GM12878 (cell line): Measurements from ENCODE around the gene PHACTR3. TPM values are rescaled to one million over a fixed set of nuclear protein-coding genes. Genes with fewer than 3 reads are reported as not detected.

Experiments
- ATAC-seq: fragments of 200-7000 bp; cut with Tn5 transposase; 3 replicates; pipeline ENCODE4 v1.9.1; 2020; ENCODE audit warnings: mild to moderate bottlenecking, moderate library complexity
- BruUV-seq: library from RNA; stranded (reverse); fragments of 400-500 nt; replicated peaks from 2 replicates; lab custom pipeline; 2021; lab: Mats Ljungman, UMichigan
- CTCF ChIA-PET: fragments of 300-600 bp; sonication (Branson Sonifier 250); formaldehyde crosslinking; extraction: SDS; loops from one replicate; lab custom pipeline; 2021; ENCODE audit warnings: inconsistent platforms; lab: Yijun Ruan, JAX
- POLR2A ChIA-PET: fragments of 350-600 bp; formaldehyde crosslinking; extraction: SDS; loops from one replicate; lab custom pipeline; 2021; ENCODE audit warnings: inconsistent platforms; lab: Charles Lee
- RAD21 ChIA-PET: fragments of 300-600 bp; sonication (Branson Sonifier 250); formaldehyde crosslinking; loops from one replicate; lab custom pipeline; 2023; ENCODE audit warnings: antibody characterized with exemption; ENCODE audit not compliant: unreplicated experiment; lab: Charles Lee
- SMC1A ChIA-PET: fragments of 300-600 bp; sonication (Branson Sonifier 250); formaldehyde crosslinking; loops from one replicate; lab custom pipeline; 2023; ENCODE audit not compliant: unreplicated experiment, uncharacterized antibody; lab: Charles Lee
- DNase-seq: peaks from one replicate; pipeline ENCODE4 v3.0.0-alpha.2; 2011; ENCODE audit warnings: low read depth, low spot score
- FAIRE-seq: peaks from 3 replicates; lab custom pipeline; 2011; peaks lifted over from hg19 to GRCh38; lab: Jason Lieb, UNC
- H2AFZ ChIP-seq: 2 replicates; pipeline ENCODE4 v1.6.0; 2011; ENCODE audit warnings: low read depth, low read length, control low read depth; ENCODE audit not compliant: control insufficient read depth
- H3K27ac ChIP-seq: 2 replicates; pipeline ENCODE4 v1.5.1; 2011; ENCODE audit warnings: control low read depth; ENCODE audit not compliant: control insufficient read depth, insufficient read depth
- H3K27me3 ChIP-seq, 2 experiments: replicated peaks in 1 of 2; 2 replicates each; pipeline versions ENCODE4 v1.6.0 to v1.6.1; 2011; ENCODE audit warnings: low read length in 1 of 2; ENCODE audit not compliant: control insufficient read depth in 2 of 2, insufficient read depth in 2 of 2
- H3K36me3 ChIP-seq, 2 experiments: 2 replicates each; pipeline ENCODE4 v1.5.1; 2011; ENCODE audit warnings: low read length in 1 of 2; ENCODE audit not compliant: control insufficient read depth in 2 of 2, insufficient read depth in 2 of 2
- H3K4me1 ChIP-seq: 2 replicates; pipeline ENCODE4 v1.6.1; 2011; ENCODE audit warnings: mild to moderate bottlenecking, low read length, moderate library complexity, mixed read lengths; ENCODE audit not compliant: control insufficient read depth, insufficient read depth
- H3K4me2 ChIP-seq: 2 replicates; pipeline ENCODE4 v1.6.0; 2011; ENCODE audit warnings: control low read depth; ENCODE audit not compliant: control insufficient read depth, insufficient read depth
- H3K4me3 ChIP-seq: fragments of 200-600 bp; sonication (generic); 2 replicates; pipeline ENCODE4 v1.5.1; 2016
- H3K79me2 ChIP-seq: 2 replicates; pipeline ENCODE4 v1.6.0; 2011; ENCODE audit warnings: low read length; ENCODE audit not compliant: control insufficient read depth, insufficient read depth
- H3K9ac ChIP-seq: 2 replicates; pipeline ENCODE4 v1.8.0; 2011; ENCODE audit warnings: low read length, control low read depth, mixed read lengths; ENCODE audit not compliant: control insufficient read depth, insufficient read depth
- H3K9me3 ChIP-seq: replicated peaks from 3 replicates; pipeline ENCODE4 v1.5.1; 2011; ENCODE audit warnings: mild to moderate bottlenecking, low read length; ENCODE audit not compliant: control insufficient read depth, insufficient read depth
- H4K20me1 ChIP-seq: 2 replicates; pipeline ENCODE4 v1.6.0; 2011; ENCODE audit not compliant: control insufficient read depth, insufficient read depth
- CEBPB ChIP-seq, 2 experiments: fragments of 150-350 bp in 1 of 2; IDR thresholded peaks; 2 replicates each; pipeline ENCODE4 v1.6.1; 2012 to 2014; ENCODE audit warnings: low read depth in 2 of 2, low read length in 2 of 2, borderline replicate concordance in 1 of 2, inconsistent platforms in 1 of 2
- GABPA ChIP-seq: IDR thresholded peaks from 2 replicates; pipeline ENCODE4 v1.6.1; 2014; ENCODE audit warnings: antibody characterized with exemption, low read depth, mild to moderate bottlenecking, inconsistent platforms
- IKZF2 ChIP-seq, 2 experiments: fragments of 450-650 bp; IDR thresholded peaks; 2 replicates each; pipeline ENCODE4 v1.6.1; 2017; ENCODE audit warnings: mild to moderate bottlenecking in 2 of 2, moderate library complexity in 2 of 2
- IRF3 ChIP-seq: fragments of 450-650 bp; IDR thresholded peaks from 2 replicates; pipeline ENCODE4 v1.6.1; 2014; ENCODE audit warnings: mild to moderate bottlenecking
- KDM1A ChIP-seq: fragments of 200-600 bp; sonication (generic); IDR thresholded peaks from 2 replicates; pipeline ENCODE4 v1.6.1; 2016; ENCODE audit warnings: borderline replicate concordance
- SMAD5 ChIP-seq: IDR thresholded peaks from 2 replicates; pipeline ENCODE4 v1.6.1; 2016; ENCODE audit warnings: antibody characterized with exemption, low read depth
- ZZZ3 ChIP-seq: IDR thresholded peaks from 2 replicates; pipeline ENCODE4 v1.6.1; 2011; ENCODE audit warnings: low read depth; ENCODE audit not compliant: control insufficient read depth, insufficient read length
- WGBS: methylation state at CpG from one replicate; pipeline ENCODE4 v1.1.6; 2016; ENCODE audit warnings: low lambda C conversion rate; ENCODE audit not compliant: insufficient replicate concordance, insufficient coverage; ENCODE audit errors: missing lambda C conversion rate; 5-methylcytosine and 5-hydroxymethylcytosine counted together
- in situ Hi-C: fragments of 300-500 bp; cut with MboI; formaldehyde crosslinking; loops from 9 replicates; pipeline ENCODE4 v1.14.3; 2018; ENCODE audit warnings: mixed read lengths
- intact Hi-C: fragments of 100-400 bp; cut with micrococcal nuclease; formaldehyde crosslinking; loops from one replicate; pipeline ENCODE4 v1.14.2; 2022; ENCODE audit not compliant: unreplicated experiment
- polyA plus RNA-seq, 11 experiments: library from polyadenylated mRNA; depleted of rRNA in 4 of 11; unstranded in 6 of 11; stranded (reverse) in 5 of 11; fragments of >200 nt; fragmentation: Nextera tagmentation in 4 of 11; fragmentation: Illumina TruSeq in 1 of 11; extraction: Ambion mirVana in 4 of 11; extraction: Trizol in 1 of 11; gene quantifications; 1 replicate in 1 of 11; 2 replicates in 10 of 11; pipeline versions ENCODE4 v1.2.1 to v1.2.3, GENCODE V29; 2011 to 2016; ENCODE audit warnings: inconsistent platforms in 2 of 11, missing spikeins in 2 of 11, low read depth in 1 of 11
- total RNA-seq, 4 experiments: library from RNA; depleted of rRNA in 3 of 4; stranded (reverse); fragments of >200 nt in 3 of 4; fragmentation: Illumina TruSeq in 1 of 4; extraction: Trizol in 1 of 4; gene quantifications; 2 replicates each; pipeline versions ENCODE4 v1.2.1 to v1.2.3, GENCODE V29; 2013 to 2021
- TF ChIP-seq, protein P1 (sequence below): fragments of 450-650 bp; IDR thresholded peaks from 2 replicates; pipeline ENCODE4 v1.6.1; 2017; ENCODE audit warnings: antibody characterized with exemption, mild to moderate bottlenecking, moderate library complexity

Gene PHACTR3
- total and polyA plus RNA-seq, 10 of the 15 experiments (the other 5 are each of a cell fraction or from before 2014, with no cell fraction given), result 0.17 to 2.7 (median 0.27) TPM; not detected in 1

- in situ Hi-C loops (loop anchor here (5.0 kb wide), 2 partner anchors 157 to 182 kb away; no protein-coding TSS in a partner anchor), intact Hi-C loops (no loop called here)
- TF ChIP-seq IKZF2 (IDR thresholded peaks at IDR 0.05), result no peak
- TF ChIP-seq IRF3, result no peak
- no peak for TF ChIP-seq GABPA
- TF ChIP-seq, protein P1, sequence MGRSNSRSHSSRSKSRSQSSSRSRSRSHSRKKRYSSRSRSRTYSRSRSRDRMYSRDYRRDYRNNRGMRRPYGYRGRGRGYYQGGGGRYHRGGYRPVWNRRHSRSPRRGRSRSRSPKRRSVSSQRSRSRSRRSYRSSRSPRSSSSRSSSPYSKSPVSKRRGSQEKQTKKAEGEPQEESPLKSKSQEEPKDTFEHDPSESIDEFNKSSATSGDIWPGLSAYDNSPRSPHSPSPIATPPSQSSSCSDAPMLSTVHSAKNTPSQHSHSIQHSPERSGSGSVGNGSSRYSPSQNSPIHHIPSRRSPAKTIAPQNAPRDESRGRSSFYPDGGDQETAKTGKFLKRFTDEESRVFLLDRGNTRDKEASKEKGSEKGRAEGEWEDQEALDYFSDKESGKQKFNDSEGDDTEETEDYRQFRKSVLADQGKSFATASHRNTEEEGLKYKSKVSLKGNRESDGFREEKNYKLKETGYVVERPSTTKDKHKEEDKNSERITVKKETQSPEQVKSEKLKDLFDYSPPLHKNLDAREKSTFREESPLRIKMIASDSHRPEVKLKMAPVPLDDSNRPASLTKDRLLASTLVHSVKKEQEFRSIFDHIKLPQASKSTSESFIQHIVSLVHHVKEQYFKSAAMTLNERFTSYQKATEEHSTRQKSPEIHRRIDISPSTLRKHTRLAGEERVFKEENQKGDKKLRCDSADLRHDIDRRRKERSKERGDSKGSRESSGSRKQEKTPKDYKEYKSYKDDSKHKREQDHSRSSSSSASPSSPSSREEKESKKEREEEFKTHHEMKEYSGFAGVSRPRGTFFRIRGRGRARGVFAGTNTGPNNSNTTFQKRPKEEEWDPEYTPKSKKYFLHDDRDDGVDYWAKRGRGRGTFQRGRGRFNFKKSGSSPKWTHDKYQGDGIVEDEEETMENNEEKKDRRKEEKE, result no peak
- no peak for TF ChIP-seq CEBPB (IDR thresholded peaks at IDR 0.05; ENCODE audit: borderline replicate concordance in 1 of 2, low read depth in 2 of 2, low read length in 2 of 2)
- no peak for TF ChIP-seq KDM1A
- TF ChIP-seq SMAD5, result no peak
- TF ChIP-seq ZZZ3, result no peak
- Histone ChIP-seq H4K20me1 (no peaks in the 10 kb centered on the region), H3K27ac (no peak overlapping the region), H3K4me2 (no peak overlapping the region), H3K36me3 (no peaks in the 10 kb centered on the region), H3K4me1 (peaks cover 28% of the 10 kb centered on the region), H3K79me2 (no peaks in the 10 kb centered on the region), H3K9me3 (no peaks in the 10 kb centered on the region), H3K4me3 (no peak overlapping the region), H2AFZ (no peak overlapping the region), H3K27me3 (no peaks in the 10 kb centered on the region; a peak in 1 of 4 replicates), H3K9ac (no peak overlapping the region)
- ChIA-PET POLR2A (no interaction called here), CTCF (no interaction called here), RAD21 (no interaction called here), SMC1A (no interaction called here)
- FAIRE-seq (no peak), DNase-seq (no peak), ATAC-seq (no peak)
- 46% methylated on average over 9 of the region's 9 CpGs for WGBS
- no TSS peak for BruUV-seq
These were observed 150.2 kb downstream of the PHACTR3 start for GRCh38 chr20:59754551-59754950.
